Measurements from ENCODE around the gene ALS2. TPM values are rescaled to one million over a fixed set of nuclear protein-coding genes. Genes with fewer than 3 reads are reported as not detected.

The ALS2 gene
- total RNA-seq, 3 donors from 2014 or later, result 19.7 to 28.4 (median 19.7) TPM

DNA sequence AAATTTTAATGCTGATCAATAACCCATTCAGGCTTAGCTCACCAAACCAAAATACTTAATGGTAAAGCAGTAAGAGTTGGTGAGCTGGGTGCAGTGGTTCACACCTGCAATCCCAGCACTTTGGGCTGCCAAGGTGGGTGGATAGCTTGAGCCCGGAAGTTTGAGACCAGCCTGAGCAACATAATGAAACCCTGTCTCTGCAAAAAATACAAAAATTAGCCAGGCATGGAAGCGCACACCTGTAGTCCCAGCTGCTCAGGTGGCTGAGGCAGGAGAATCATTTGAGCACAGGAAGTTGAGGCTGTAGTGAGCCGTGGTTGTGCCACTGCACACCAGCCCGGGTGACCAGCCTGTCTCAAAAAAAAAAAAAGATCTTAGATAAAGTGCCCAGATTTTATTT is 46.6 kb downstream of the ALS2 start:
- no peak for DNase-seq (ENCODE audit: low spot score in 2 of 2)
- Histone ChIP-seq H3K36me3 (peaks cover 3% of the 10 kb centered on the region), H3K27ac (no peak overlapping the region), H3K9me3 (no peaks in the 10 kb centered on the region), H3K27me3 (no peaks in the 10 kb centered on the region), H3K4me1 (no peaks in the 10 kb centered on the region), H3K4me3 (no peak overlapping the region)
- TF ChIP-seq CTCF (IDR thresholded peaks at IDR 0.05) (no peak), POLR2A (IDR thresholded peaks at IDR 0.05) (no peak), POLR2AphosphoS5 (IDR thresholded peaks at IDR 0.05) (no peak)
- intact Hi-C loops (cut with DNase I; ENCODE audit: low total_unique reads), result no loop called here

- Histone ChIP-seq H3K36me3 (peaks cover 3% of the 10 kb centered on the region), H3K4me1 (no peaks in the 10 kb centered on the region), H3K4me3 (no peak overlapping the region), H3K27ac (no peak overlapping the region), H3K9me3 (no peaks in the 10 kb centered on the region), H3K27me3 (no peaks in the 10 kb centered on the region)
- TF ChIP-seq POLR2AphosphoS5 (IDR thresholded peaks at IDR 0.05) (no peak), CTCF (IDR thresholded peaks at IDR 0.05) (no peak), POLR2A (IDR thresholded peaks at IDR 0.05) (no peak)
- no peak for DNase-seq (ENCODE audit: low spot score in 2 of 2)
- intact Hi-C loops (cut with DNase I; ENCODE audit: low total_unique reads), result no loop called here
Observed at GRCh38 chr2:201733544-201733943, 47.2 kb downstream of the ALS2 start.

GRCh38 chr2:201730651-201731285 is 50.0 kb downstream of the ALS2 start:
- TF ChIP-seq CTCF (IDR thresholded peaks at IDR 0.05) (no peak), POLR2AphosphoS5 (IDR thresholded peaks at IDR 0.05) (no peak), POLR2A (IDR thresholded peaks at IDR 0.05) (no peak)
- no peak overlapping the region for H3K4me3 ChIP-seq
- no peak overlapping the region for H3K27ac ChIP-seq
- H3K4me1 ChIP-seq, result no peaks in the 10 kb centered on the region
- intact Hi-C loops (cut with DNase I; ENCODE audit: low total_unique reads), result no loop called here
- no peaks in the 10 kb centered on the region for H3K27me3 ChIP-seq
- DNase-seq (ENCODE audit: low spot score in 2 of 2), result no peak
- H3K36me3 ChIP-seq, result peaks cover 16% of the 10 kb centered on the region
- no peaks in the 10 kb centered on the region for H3K9me3 ChIP-seq

DNA sequence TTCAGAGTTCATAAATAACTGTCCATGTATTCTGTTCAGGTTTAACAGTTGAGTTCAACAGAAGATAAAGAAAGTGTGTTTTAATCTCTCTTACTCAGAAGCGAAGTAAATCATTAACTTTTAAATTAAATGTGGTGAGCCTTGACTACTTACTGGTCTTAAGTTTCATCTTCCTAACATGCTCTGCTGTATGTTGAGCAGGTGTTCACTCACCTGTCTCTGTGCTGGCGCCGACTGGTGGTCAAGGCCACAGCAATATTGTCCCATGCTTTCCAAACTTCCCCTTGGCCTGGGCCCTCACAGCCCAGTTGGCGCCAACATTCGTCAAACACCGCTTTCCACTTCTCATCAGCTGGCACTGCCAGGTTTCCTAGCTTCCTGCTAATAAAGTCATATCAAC is 65.3 kb downstream of the ALS2 start:
- H3K27ac ChIP-seq, result no peak overlapping the region
- intact Hi-C loops (cut with DNase I; ENCODE audit: low total_unique reads), result no loop called here
- no peak overlapping the region for H3K4me3 ChIP-seq
- peaks cover 7% of the 10 kb centered on the region for H3K36me3 ChIP-seq
- no peaks in the 10 kb centered on the region for H3K4me1 ChIP-seq
- no peak for DNase-seq (ENCODE audit: low spot score in 2 of 2)
- no peaks in the 10 kb centered on the region for H3K27me3 ChIP-seq
- no peak for TF ChIP-seq POLR2A (IDR thresholded peaks at IDR 0.05)
- no peak for TF ChIP-seq POLR2AphosphoS5 (IDR thresholded peaks at IDR 0.05)
- TF ChIP-seq CTCF (IDR thresholded peaks at IDR 0.05), result no peak
- H3K9me3 ChIP-seq, result peaks cover 0 to 4% of the 10 kb centered on the region in 2 donors

DNA sequence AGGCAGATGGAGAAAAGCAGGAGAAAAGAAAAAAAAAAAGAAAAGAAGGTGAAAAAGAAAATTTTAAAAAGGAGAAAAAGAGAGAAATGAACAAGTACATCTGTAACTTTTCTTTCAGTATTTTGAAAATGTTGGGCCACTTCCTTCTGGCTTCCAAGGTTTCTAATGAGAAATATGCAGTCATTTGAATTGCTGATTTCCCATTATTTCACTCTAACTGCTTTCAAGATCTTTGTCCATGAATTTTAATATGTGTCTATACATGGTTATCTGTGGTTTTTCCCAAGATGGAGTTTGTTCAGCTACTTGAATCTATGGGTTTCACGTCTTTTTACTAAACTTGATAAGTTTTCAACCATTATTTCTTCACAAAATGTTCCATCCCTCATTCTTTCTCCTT is 68.0 kb downstream of the ALS2 start:
- no peak overlapping the region for H3K27ac ChIP-seq
- H3K36me3 ChIP-seq, result no peaks in the 10 kb centered on the region
- H3K4me1 ChIP-seq, result no peaks in the 10 kb centered on the region
- TF ChIP-seq POLR2AphosphoS5 (IDR thresholded peaks at IDR 0.05) (no peak), CTCF (IDR thresholded peaks at IDR 0.05) (no peak), POLR2A (IDR thresholded peaks at IDR 0.05) (no peak)
- H3K27me3 ChIP-seq, result no peaks in the 10 kb centered on the region
- H3K9me3 ChIP-seq, result no peaks in the 10 kb centered on the region
- intact Hi-C loops (cut with DNase I; ENCODE audit: low total_unique reads), result no loop called here
- DNase-seq (ENCODE audit: low spot score in 2 of 2), result no peak
- H3K4me3 ChIP-seq, result no peak overlapping the region

Measured in breast epithelium (tissue), 4 donors.